HG03280 (cell line): ENCODE data around the gene TEAD3.

Source experiments
- ATAC-seq: cut with Tn5 transposase; IDR thresholded peaks from one replicate; pipeline ENCODE4 v1.9.1; 2021; ENCODE audit warnings: mild to moderate bottlenecking, moderate library complexity; ENCODE audit not compliant: unreplicated experiment

Gene TEAD3

DNA sequence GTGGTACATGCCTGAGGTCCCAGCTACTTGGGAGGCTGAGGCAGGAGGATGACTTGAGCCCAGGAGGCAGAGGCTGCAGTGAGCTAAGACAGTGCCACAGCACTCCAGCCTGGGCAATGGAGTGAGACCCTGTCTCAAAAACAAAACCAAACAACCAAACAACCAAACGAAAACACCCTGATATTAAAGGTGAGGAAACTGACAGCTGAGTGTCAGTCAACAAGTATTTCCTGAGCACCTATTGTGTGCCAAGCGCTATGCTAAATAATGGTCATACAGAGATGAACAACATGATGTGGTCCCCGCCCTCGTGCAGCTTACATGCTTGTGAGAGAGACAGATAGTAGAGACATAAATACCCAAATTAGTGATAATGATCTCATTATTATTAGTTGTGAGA, 17.7 kb upstream of the TEAD3 start:
- ATAC-seq, result no peak

DNA sequence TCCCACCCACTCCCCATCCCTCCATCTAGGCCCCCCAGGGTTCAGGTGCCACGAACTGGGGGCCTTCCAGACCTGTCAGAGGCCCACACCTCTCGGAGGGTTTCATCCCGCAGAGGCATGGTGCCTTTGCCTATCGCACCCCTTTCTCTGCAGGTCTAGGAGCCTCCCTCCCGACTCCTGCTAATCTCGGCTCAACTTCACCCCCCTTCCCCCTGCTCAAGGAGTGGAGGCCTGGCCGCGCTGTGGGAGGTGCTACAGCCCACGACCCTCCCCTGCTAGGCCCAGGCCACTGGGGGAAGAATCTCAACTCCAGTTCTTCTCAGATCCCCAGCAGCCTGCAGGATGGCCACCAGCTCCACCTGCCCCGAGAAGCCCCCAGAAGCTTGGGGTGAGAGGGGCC, 15.9 kb upstream of the TEAD3 start, which contains the start of gene TULP1:
TULP1 (minus strand) TSS at position 157 of the 400 bp plus-strand sequence; CDS start at position 119, 38 bp downstream.
- ATAC-seq, result no peak

DNA sequence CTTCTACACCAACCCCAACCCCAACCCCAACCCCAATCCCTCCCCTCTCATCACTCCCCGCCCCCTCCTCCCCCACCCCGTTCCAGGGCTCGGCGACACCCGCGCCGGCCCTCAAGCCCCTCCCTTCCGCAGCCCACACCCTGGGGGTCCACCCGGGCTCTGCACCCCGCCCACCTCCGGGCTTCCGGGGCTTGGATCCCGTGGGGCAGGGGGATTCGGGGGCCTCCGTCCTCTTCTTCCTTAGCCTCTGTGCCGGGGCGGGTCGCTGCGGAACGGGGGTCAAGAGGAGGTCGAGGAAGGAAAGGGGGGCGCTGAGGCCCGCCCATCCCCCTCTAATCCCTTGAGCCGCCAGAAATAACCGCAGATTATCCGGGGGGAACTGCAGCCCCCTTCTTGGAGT, 15.1 kb upstream of the TEAD3 start:
- ATAC-seq, result no peak

DNA sequence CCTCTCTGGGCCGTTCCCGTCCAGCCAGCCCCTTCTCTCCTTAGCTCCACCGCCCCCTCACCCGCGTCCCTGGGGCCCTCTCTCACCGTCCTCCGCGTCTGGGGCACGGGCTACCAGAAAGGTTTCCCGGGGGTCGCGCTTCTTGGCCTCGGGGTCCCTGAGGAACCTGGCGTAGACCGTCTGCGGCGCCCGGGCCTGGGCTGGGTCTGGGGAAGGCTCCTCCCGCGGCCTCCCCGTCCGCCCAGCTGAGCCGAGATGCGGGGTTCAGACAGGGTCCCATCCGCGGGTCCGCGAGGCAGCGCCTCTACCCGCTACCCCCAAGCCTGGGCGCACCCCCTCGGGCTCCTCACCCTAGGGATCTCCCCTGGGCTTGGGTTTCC, 14.7 kb upstream of the TEAD3 start:
- ATAC-seq, result no peak

DNA sequence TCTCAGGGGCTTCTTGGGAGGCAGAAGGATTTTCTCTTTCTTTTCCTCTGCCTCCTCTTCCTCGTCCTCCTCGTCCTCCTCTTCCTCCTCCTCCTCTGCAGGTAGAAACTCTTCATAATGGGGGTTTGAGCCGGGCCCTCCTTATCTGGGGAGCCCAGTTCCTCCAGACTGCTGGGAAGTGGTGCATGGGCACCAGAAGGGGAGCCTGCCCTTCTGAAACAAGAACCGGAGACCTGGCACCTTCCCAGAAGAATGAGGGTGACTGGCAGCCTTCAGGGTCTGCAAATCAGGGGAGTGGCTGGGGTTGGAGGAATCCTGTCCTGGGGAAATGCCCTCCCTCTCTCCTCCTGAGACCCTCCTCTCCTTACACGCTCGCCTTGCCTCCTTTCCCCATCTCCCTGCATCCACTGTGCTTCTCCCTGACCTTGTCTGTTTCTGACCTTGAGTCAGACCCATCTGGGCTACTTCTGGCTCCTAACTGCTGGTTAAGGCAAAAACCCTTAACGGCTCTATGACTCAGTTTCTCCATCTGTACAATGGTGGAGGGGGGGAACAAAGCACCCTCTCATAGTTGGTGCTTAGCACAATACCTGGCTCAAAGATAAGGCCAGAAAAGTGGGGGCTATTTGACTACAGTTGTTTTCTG, 14.2 kb upstream of the TEAD3 start:
- ATAC-seq, result no peak

DNA sequence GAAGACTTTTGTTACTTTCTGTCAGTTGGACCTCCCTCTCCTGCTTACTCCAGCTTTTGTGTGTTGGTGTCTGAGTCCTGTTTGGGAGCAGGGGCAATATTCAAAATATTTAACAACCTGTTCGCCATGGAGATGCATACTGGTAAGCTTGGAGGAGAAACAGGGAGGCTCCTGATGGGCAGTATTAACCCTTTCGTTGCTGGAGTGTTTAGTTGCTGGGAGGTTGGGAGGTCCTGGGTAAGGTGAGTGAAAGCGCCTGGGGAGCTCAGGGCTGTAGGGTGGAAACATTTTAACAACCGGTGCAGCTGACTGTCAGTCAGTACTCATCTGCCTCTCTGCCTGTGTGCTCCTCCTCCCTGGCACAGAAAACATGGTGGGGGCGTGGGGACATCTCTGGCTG, 11.7 kb upstream of the TEAD3 start:
- ATAC-seq, result no peak

DNA sequence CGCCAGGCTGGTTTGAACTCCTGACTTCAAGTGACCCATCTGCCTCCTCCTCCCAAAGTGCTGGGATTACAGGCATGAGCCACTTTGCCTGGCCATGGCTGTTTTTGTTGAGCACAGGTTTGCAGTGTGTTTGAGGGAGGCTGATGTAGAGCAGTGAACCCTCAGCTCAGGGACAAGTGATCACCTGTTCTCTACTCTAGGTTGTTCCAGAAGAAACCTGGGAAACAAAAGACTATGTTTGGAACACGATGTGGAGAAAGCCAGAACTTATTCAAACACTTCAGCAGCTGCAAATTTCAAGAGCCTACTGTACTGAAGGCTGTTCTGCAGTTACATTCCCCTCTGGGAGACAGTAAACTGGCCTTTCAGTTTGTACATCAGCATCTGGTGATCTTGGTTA, 11.1 kb upstream of the TEAD3 start:
- ATAC-seq, result no peak

DNA sequence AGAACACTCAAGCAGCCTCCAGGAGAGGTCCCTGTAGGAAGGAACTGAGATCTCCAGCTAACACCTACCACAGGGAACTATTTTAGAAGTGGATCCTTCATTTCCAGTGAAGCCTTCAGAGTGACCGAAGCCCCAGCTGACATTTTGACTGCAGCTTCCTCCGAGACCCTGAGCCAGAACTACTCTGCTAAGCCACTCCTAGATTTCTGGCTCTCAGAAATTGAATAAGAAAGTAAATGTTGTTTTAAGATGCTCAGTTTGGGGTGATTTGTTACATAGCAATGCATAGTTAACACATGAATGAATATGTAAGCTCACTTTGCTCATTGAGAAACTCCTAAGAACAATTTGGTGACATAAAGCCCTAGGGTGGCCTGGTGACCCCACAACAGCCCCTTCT, 10.3 kb upstream of the TEAD3 start:
- no peak for ATAC-seq

DNA sequence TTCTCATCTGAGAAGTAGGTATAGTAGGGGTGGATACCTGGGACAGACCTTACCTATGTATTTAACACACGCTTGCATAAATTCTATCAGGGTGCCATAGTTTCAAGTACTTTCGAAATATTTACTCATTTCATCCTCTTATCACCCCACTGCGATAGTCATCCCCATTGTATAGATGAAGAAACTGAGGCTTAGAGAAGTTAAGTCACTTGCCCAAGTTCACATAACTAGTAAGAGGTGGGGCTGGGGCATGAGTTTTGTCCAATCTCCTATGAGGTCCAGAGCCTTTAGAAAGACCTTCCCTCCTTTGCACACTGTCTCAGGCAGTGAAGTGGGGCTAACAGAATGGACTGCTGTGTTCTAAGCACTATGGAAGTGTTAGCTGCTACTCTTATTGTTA, 9.7 kb upstream of the TEAD3 start:
- no peak for ATAC-seq

DNA sequence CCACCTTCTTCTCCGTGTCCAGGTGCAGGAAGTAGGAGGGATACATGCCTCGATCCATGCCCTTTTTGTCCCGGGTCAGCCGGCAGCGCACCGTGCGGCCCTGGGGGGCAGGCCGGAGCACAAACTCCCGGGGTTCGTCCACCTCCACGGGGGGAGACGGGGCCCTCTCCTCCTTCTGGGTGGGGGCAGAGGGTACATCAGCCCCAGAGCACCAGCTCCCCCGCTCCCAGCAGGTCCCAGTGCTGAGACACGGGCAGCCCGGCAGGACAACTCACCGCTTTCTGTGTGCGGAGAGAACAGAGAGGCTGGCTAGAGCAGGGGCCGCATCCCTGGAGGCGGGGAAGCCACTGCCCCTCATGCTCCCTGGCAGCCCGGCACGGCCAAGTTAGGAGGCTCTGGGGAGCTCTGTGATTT, 9.1 kb upstream of the TEAD3 start:
- ATAC-seq, result no peak

DNA sequence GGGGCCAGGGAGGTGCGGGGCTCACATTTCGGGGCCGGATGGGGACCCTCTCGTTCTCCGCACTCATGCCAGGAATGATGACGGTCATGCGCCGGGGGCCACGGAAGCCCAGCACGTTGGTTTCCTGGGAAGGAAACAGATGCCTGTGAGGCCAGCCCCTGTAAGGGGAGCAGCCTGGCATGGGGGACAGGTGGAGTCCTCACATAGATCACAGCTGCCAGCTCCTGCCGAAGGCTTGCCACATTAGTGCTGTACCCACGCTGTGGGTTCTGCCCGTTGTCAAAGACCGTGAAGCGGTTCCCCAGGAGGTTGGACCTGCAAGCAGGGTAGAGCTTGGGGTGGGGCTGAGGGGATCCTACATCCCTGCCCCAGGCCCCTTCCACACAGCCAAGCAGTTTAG, 6.7 kb upstream of the TEAD3 start:
- no peak for ATAC-seq

DNA sequence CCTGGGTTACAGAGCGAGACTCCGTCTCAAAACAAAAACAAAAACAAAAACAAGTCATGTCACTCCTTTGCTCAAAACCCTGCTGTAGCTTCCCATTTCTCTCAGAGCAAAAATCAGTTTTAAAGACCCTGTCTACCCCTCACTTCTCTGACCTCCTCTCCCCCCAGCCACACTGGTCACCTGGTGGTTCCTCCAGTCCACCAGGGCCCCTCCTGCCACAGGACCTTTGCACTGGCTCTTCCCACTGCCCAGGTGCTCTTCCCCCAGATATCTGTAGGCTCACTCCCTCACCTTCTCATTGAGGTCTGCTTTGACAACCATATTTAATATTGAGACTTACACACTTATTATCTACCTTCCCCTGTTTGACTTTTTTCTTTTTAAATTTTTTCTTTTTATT, 4.9 kb upstream of the TEAD3 start:
- no peak for ATAC-seq

DNA sequence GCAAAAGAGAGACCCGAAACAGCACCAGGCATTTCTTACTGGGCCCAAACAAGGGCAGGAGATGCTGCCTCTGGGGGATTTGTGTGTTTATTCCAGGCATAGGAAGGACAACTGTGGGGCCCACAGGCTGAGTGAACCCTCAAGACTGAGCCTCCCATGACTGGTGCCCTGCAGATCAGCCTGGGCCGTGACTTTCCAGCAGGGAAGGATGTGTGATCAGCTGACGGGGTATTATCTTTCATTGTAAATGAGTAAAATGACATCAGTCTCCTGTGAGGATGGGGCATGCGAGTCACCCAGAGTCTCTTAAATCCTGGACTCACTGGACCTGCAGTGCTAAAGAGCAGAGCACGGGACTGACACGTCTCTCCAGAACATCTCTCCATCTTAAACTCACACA, 3.9 kb upstream of the TEAD3 start:
- ATAC-seq, result no peak

DNA sequence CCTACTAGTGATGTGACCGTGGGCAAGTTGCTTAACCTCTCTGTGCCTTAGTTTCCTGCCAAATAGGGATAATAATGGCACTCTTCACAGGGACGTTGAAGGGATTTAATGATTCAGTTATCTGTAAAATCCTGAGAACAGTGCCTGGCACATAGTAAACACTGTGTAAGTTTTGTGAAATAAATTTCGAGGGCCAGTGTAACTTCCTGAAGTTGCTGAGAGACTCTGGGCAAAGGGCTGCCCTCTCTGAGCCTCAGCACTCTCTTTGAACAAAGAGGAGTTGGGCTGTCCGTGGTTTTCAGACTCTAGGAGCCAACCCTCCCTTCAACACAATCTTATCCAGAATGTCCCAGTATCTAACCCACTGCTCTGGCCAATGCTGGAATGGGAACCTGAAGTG, 2.5 kb upstream of the TEAD3 start:
- ATAC-seq, result no peak

DNA sequence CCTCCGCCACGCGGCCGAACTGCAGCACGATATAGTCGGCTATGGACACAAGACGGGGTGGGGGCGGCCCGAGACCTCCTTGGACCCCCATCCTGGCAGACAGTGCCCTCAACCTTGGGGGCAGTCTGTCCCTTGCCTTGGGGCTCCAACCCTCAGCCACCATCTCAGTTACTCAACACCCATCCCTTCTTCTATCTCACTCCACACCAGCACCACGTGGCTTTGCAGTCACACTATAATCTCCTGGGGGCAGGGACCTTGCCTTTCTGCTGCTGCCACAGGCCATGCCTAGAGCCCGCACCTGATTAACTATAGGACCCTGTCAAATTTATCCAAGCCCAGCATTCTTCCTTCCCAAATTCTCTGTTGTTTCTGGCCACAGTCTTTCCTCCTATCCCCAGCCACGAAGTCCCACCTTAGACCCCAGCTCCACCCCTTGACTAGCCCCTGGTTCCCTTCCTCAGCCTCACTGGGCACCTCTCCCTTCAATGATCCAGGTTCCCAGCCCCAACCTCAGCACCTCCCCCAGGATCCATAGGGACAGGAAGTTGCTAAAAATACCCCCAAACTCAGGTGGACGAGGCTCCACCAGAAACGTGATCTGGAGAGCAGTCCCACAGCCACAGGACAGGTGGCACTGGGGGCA, 1.7 kb upstream of the TEAD3 start:
- no peak for ATAC-seq

DNA sequence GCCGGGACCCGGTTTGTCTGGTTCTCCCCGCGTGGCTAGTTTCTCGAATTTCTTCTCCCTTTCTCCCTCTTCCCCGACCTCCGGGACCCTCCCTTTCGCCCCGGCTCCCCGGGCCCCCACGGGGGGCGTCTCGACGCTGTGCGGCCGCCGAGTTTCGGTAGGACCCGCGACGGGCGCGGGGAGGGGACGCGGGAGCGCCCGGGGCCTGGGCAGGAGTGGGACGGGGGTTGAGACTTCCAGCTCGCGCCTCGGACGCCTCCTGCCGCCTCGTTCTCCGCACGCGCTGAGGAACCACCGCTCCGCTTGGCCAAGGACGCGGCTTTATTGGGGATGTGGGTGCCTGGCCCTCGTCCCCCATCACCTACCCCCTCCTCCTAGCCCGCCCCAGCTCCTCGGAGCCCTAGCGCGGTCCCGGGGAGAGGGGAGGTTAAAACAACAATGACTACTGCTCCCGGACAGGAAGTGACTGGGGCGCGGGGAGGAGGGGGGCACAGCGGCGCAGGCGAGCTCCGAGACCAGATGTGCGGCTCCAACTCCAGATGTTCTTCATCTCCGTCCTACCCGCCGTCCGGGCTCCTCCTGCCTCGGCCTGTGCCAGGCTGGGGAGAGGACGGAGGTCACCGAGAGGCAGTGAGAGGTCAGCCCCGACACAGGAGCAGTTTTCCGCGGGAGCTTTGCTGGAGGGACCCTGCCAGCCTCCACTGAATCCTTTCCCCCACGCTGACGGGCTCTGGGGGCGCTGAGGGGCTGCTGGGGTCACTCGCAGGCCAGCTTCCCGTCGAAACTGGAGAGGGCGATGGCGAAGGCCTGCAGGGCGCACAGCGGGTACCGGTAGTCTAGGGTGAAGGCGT, 917 bp upstream of the TEAD3 start:
- ATAC-seq, result no peak

DNA sequence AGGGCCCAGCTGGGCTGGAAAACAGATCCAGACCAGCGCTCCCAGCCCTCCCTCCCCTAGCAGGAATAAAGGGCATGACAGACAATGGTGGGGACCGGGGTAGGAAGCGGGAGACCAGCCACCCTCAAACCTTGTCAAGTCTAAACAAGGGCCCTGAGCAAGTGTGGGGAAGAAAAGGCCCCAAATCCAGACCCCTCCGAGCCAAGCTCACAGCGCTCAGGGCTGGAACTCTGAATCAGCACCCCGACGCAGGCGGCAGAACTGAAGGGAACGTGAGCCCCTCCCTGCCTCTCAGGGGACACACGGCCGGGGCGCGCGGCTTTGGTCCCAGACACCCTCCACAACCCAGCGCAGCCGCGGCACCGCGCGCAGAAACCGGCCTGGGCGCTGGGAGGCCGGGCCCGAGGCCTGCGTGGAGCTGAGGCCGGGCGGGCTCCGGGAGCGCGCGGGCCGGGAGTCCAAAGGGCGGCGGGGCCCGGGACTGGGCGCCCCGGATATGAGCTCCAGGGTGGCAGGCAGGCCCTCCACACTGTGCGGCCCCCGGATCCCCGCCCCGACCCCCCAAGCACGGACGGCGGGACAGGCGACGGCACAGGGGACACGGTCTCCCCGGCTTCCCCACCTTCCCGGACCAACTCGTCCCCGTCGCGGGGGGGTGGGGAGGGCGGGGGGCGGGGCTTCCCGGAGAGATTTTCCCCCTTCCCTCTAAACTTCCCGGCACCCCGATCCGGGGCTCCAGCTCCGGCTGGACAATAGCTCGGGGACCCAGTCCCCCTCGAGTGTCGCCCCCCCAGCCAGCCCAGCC, 641 bp downstream of the TEAD3 start:
- no peak for ATAC-seq

DNA sequence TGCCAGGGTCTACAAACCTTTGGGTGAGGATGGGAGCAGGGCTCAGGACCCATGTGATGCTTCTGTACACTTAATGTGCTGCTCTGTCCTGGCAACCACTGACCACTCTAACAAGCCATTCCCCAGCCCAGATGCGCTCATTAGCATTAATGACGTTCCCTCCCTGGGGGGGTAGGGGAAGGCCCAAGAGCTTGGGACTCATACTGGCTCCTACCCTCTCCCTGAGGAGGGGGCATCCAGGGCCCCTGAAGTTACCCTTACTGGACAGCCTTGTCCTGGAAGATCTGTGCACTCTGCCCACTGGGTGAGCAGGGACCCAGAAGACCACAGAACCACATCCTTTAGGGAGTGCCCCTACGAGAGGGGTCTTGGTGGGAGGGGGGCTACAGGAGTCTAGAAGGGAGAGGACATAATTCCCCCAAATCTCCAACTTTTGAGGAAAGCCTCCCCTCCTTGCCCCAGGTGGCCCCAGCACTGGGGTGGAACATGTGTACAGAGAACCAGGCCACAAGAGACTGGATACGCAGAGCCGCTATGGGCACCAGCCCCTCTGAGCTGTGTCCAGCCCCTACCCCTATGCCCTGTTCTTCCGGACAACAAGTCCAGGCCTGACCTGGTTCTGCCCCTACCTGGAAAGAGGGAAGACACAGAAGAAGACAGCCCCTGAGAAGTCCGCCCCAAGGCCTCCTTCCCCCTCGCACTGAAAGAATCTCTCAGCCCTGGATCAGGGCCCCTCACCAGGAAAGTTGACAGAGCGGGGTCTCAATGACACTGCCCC, 1.4 kb downstream of the TEAD3 start:
- no peak for ATAC-seq

DNA sequence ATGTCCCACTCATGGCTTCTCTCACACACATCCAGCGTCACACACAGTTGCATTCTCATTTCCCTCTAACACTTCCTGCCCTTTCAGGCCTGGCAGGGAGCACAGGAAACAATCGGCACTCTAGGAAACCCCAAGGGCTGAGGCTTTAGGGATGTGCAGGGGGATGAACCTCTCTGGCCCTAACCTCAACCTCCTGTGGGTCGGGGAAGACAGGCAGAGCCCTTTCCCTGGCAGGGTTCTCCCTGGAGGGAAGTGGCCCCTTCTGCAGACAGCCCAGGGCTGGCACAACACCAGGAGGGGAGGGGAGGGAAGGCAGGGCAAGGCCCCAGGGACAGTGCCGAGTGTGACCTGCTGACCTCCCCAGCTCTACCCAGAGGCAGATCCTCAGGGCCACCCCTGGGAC, 2.7 kb downstream of the TEAD3 start:
- ATAC-seq, result no peak

DNA sequence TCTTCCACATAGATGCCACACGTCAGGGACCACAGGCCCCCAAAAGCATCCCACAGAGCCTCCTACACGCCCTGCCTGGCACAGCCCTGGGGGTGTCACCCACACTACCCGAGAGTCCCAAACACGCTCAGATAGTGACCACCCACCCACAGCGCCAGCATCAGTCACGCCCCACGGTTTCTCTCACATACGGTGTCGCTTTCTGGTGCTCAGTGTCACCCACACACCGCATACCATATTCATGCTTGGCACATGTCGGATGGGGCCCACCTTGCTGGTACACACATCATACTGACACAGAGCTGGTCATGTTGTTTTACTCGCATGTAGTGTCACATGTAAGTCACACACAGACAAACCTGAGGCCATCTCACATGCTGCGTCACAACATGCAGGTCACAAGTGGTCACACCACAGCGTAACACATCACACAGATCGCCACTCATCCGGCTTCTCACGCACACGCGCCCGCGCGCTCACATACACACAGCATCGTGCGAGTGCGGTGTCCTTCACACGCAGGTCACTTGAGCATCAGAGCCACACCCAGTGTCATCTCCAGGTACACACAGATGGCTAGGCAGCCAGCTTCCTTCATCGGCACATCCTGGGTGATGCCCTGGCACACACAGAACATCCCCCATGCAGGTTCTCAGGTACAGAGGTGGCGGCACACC, 3.4 kb downstream of the TEAD3 start:
- no peak for ATAC-seq
